H54 (cell line): ENCODE measurements around the gene HTT.

Experiments
- DNase-seq: peaks from one replicate; pipeline ENCODE4 v3.0.0; 2011; ENCODE audit warnings: low spot score, mixed read lengths; ENCODE audit not compliant: insufficient read length
- FAIRE-seq: peaks from 3 replicates; lab custom pipeline; 2011; peaks lifted over from hg19 to GRCh38; lab: Jason Lieb, UNC
- POLR2A ChIP-seq: IDR thresholded peaks from 2 replicates; pipeline ENCODE4 v1.6.1; 2011; ENCODE audit warnings: low read depth, mild to moderate bottlenecking, low read length

HTT gene

GRCh38 chr4:3176367-3177229 lies 102.1 kb downstream of the HTT start:
- FAIRE-seq (no peak), DNase-seq (no peak)
- TF ChIP-seq POLR2A: no peak

DNA sequence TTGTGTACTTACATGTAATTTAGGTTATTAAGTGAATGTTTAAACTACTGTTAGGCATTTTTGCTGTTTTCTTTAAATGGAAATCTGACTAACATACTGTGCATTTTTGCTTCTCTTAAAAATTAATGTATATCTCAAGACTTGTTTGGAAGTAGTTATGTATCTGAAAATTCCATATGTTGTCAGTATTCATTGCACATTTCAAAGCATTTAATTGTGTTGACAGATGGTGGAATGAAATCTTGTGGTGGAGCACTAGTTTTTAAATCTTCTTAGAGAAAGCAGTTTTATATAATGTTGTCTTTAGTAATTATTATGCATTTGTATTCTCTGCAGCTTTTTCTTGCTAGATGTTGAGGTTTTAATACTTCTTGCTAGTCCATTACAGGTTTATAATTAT lies 102.9 kb downstream of the HTT start:
- no peak for TF ChIP-seq POLR2A
- FAIRE-seq (no peak), DNase-seq (no peak)

GRCh38 chr4:3177905-3178304 lies 103.4 kb downstream of the HTT start:
- DNase-seq (no peak), FAIRE-seq (no peak)
- no peak for TF ChIP-seq POLR2A

GRCh38 chr4:3178351-3178750 lies 103.9 kb downstream of the HTT start:
- FAIRE-seq: no peak
- no peak for TF ChIP-seq POLR2A

GRCh38 chr4:3179126-3179706 lies 104.7 kb downstream of the HTT start:
- DNase-seq (no peak), FAIRE-seq (no peak)
- TF ChIP-seq POLR2A: no peak

More at GRCh38 chr4:3178351-3178750, 103.9 kb downstream of the HTT start:
- DNase-seq: no peak

DNA sequence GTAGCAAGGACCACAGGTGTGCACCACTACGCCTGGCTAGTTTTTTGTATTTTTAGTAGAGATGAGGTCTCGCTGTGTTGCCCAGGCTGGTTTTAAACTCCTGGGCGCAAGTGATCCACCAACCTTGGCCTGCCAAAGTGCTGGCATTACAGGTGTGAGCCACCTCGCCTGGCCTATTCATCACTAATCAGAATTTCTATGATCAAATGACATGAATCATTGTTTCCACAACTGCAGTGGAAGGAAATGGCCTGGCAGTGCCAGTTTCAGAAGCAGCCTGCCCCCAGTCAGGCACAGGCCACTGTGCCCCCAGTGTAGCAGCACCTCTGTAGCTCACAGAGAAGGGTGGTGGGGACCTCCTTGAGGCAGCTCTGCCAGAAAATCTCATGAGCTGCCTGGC lies 108.5 kb downstream of the HTT start:
- FAIRE-seq (no peak), DNase-seq (no peak)
- TF ChIP-seq POLR2A: no peak

GRCh38 chr4:3184725-3185124 lies 110.2 kb downstream of the HTT start:
- DNase-seq (no peak), FAIRE-seq (no peak)

GRCh38 chr4:3186609-3187008 lies 112.1 kb downstream of the HTT start:
- FAIRE-seq (no peak), DNase-seq (no peak)
- no peak for TF ChIP-seq POLR2A

More at GRCh38 chr4:3184725-3185124, 110.2 kb downstream of the HTT start:
- TF ChIP-seq POLR2A: no peak

DNA sequence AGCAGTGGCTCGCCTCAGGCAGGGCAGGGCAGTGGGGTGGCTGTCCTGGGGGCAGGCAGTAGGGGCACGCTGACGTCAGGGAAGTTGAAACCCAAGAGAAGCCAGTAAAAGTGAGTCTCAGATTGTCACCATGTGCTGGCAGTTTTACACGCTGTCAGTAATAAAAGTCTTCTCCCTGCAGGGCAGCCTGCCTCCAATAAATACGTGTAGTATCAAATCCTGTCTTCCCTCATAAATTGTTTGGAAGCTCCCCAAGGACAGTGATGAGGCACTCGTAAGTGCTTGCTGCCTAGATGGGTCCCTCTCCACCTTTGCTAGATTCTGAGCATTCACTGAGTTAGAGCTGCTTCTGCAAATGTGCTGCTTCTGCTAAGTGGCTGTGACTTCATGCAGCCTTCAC lies 113.6 kb downstream of the HTT start:
- no peak for DNase-seq

DNA sequence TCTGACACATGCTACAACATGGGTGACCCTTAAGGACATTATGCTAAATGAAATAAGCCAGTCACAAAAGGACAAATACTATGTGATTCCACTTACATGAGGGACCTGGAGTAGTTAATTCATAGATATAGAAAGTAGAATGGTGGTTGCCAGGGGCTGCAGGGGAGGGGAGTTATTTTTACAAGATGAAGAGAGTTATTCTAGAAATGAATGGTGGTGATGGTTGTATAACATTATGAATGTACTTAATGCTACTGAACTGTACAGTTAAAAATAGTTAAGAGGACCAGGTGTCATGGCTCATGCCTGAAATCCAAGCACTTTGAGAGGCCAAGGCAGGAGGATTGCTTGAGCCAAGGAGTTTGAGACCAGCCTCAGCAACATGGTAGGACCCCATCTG lies 115.0 kb downstream of the HTT start:
- FAIRE-seq (no peak), DNase-seq (no peak)
- TF ChIP-seq POLR2A: no peak

More for the DNA sequence above, 113.6 kb downstream of the HTT start:
- TF ChIP-seq POLR2A: no peak
- FAIRE-seq: no peak

- no peak for DNase-seq
- TF ChIP-seq POLR2A: no peak
- no peak for FAIRE-seq
These were observed 116.1 kb downstream of the HTT start for GRCh38 chr4:3190549-3190948.

- no peak for FAIRE-seq
- DNase-seq: no peak
These were observed 117.7 kb downstream of the HTT start for GRCh38 chr4:3192188-3192587.

DNA sequence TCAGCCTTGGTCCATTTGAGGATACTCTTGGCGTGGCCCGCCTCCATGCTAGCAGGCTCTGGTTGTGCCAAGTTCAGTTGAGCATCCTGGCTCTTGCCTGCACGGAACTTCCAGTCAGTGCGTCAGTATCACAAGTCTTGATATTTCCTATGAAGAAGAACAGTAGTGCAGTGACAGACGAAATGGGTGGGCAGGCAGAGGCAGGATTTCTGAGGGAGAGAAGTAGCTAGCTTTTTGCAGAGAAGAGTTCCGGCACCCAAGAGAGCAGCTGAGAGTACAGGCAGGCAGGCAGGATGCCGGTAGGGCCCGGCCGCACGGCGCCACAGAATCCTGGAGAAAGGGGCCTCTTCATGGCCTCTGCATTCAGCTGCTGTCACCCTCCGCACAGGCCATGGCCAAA lies 118.3 kb downstream of the HTT start:
- TF ChIP-seq POLR2A: no peak
- FAIRE-seq: no peak
- DNase-seq: no peak

More at GRCh38 chr4:3192188-3192587, 117.7 kb downstream of the HTT start:
- no peak for TF ChIP-seq POLR2A

- TF ChIP-seq POLR2A: no peak
- FAIRE-seq: no peak
- no peak for DNase-seq
These were observed 119.2 kb downstream of the HTT start for GRCh38 chr4:3193531-3194203.

GRCh38 chr4:3196670-3197359 lies 122.3 kb downstream of the HTT start:
- FAIRE-seq (no peak), DNase-seq (no peak)
- no peak for TF ChIP-seq POLR2A
